ENCODE measurements around the gene VEZF1. TPM values are rescaled to one million over a fixed set of nuclear protein-coding genes. Genes with fewer than 3 reads are reported as not detected.

VEZF1 gene
- total and polyA plus RNA-seq, 2 donors (not counting 3 experiments of a cell fraction or from before 2014, with no cell fraction given), result 27.8 to 59.0 TPM

GRCh38 chr17:58032691-58033415 lies 44.8 kb upstream of the VEZF1 start:
- dilution Hi-C loops (cut with MboI; ENCODE audit: extremely low pct_ligation_motif_present, low sequenced_read_pairs), result no loop called here
- no peak for FAIRE-seq
- POLR2A ChIA-PET, result interaction anchor here (0.6 kb wide), 1 partner anchor 980 kb away, joined by 3 read pairs; no protein-coding TSS in a partner anchor

GRCh38 chr17:58028578-58028977 lies 40.5 kb upstream of the VEZF1 start:
- H3K27me3 ChIP-seq (ENCODE audit: control insufficient read depth in 2 of 2, insufficient read depth in 2 of 2, low read length in 2 of 2), result peaks cover 2 to 23% of the 10 kb centered on the region in 2 experiments
- dilution Hi-C loops (cut with MboI; ENCODE audit: extremely low pct_ligation_motif_present, low sequenced_read_pairs) (no loop called here), intact Hi-C loops (cut with micrococcal nuclease) (no loop called here)
- H2AFZ ChIP-seq (ENCODE audit: low read depth, low read length), result no peak overlapping the region
- no peaks in the 10 kb centered on the region for H4K20me1 ChIP-seq (replicated peaks; ENCODE audit: control insufficient read depth, extremely low read depth, insufficient read depth, low read length)
- BruUV-seq (replicated peaks), result no TSS peak
- no peaks in the 10 kb centered on the region for H3K9me3 ChIP-seq (replicated peaks; ENCODE audit: control insufficient read depth, insufficient read depth, low read length)
- POLR2A ChIA-PET, result interaction anchor here (0.7 kb wide), 1 partner anchor 719 kb away, joined by 6 read pairs; no protein-coding TSS in a partner anchor
- CTCF ChIA-PET, result no interaction called here
- H3K27ac ChIP-seq (ENCODE audit: insufficient read depth, low read depth, low read length), result no peak overlapping the region
- FAIRE-seq (no peak), DNase-seq (ENCODE audit: low read depth, low spot score) (no peak)
- H3K4me2 ChIP-seq (ENCODE audit: insufficient read depth, low read length), result no peak overlapping the region
- no peaks in the 10 kb centered on the region for H3K36me3 ChIP-seq (ENCODE audit: control insufficient read depth in 2 of 2, extremely low read depth in 1 of 2, insufficient read depth in 2 of 2, low read length in 2 of 2)
- no peaks in the 10 kb centered on the region for H3K9me1 ChIP-seq (replicated peaks; ENCODE audit: control insufficient read depth, extremely low read depth, insufficient read depth, low read length)
- H3K9ac ChIP-seq (replicated peaks; ENCODE audit: extremely low read depth, insufficient read depth, low read length), result no peak overlapping the region
- no peak for TF ChIP-seq POLR2A (IDR thresholded peaks at IDR 0.05; ENCODE audit: low read depth, low read length)
- no peak for TF ChIP-seq JUN (IDR thresholded peaks at IDR 0.05; ENCODE audit: borderline replicate concordance, insufficient read depth, insufficient read length, low read depth)
- H3K4me1 ChIP-seq (ENCODE audit: control insufficient read depth, extremely low read depth, insufficient read depth, low read length), result no peaks in the 10 kb centered on the region
- H3K79me2 ChIP-seq (ENCODE audit: control insufficient read depth, insufficient read depth, low read length), result no peaks in the 10 kb centered on the region
- H3K4me3 ChIP-seq (replicated peaks in 1 of 3; ENCODE audit: insufficient read depth in 1 of 3, low read depth in 1 of 3, low read length in 3 of 3), result no peak overlapping the region

More at GRCh38 chr17:58032691-58033415, 44.8 kb upstream of the VEZF1 start:
- DNase-seq (ENCODE audit: low read depth, low spot score), result no peak
- no TSS peak for BruUV-seq (replicated peaks)
- H3K27me3 ChIP-seq (ENCODE audit: control insufficient read depth in 2 of 2, insufficient read depth in 2 of 2, low read length in 2 of 2), result peaks cover 2 to 6% of the 10 kb centered on the region in 2 experiments
- CTCF ChIA-PET, result no interaction called here
- no peaks in the 10 kb centered on the region for H3K36me3 ChIP-seq (ENCODE audit: control insufficient read depth in 2 of 2, extremely low read depth in 1 of 2, insufficient read depth in 2 of 2, low read length in 2 of 2)
- no peak overlapping the region for H3K27ac ChIP-seq (ENCODE audit: insufficient read depth, low read depth, low read length)
- H4K20me1 ChIP-seq (replicated peaks; ENCODE audit: control insufficient read depth, extremely low read depth, insufficient read depth, low read length), result no peaks in the 10 kb centered on the region
- no peak overlapping the region for H3K9ac ChIP-seq (replicated peaks; ENCODE audit: extremely low read depth, insufficient read depth, low read length)
- H2AFZ ChIP-seq (ENCODE audit: low read depth, low read length), result no peak overlapping the region
- TF ChIP-seq POLR2A (IDR thresholded peaks at IDR 0.05; ENCODE audit: low read depth, low read length), result no peak
- TF ChIP-seq EZH2 (IDR thresholded peaks at IDR 0.05; ENCODE audit: borderline replicate concordance, low read depth, low read length, severe bottlenecking), result no peak
- no peak for TF ChIP-seq JUN (IDR thresholded peaks at IDR 0.05; ENCODE audit: borderline replicate concordance, insufficient read depth, insufficient read length, low read depth)
- TF ChIP-seq MYC (IDR thresholded peaks at IDR 0.05; ENCODE audit: low read depth, low read length), result no peak
- no peak for TF ChIP-seq FOS (IDR thresholded peaks at IDR 0.05; ENCODE audit: borderline replicate concordance, insufficient read depth, low read length)
- TF ChIP-seq POLR2AphosphoS5 (IDR thresholded peaks at IDR 0.05; ENCODE audit: insufficient read depth, low read depth, low read length), result no peak
- no peak for TF ChIP-seq MAX (IDR thresholded peaks at IDR 0.05; ENCODE audit: insufficient read depth, insufficient read length)
- TF ChIP-seq GATA2 (IDR thresholded peaks at IDR 0.05; ENCODE audit: insufficient read depth, insufficient read length, low read depth, low read length), result no peak
- no peaks in the 10 kb centered on the region for H3K9me1 ChIP-seq (replicated peaks; ENCODE audit: control insufficient read depth, extremely low read depth, insufficient read depth, low read length)
- no peaks in the 10 kb centered on the region for H3K9me3 ChIP-seq (replicated peaks; ENCODE audit: control insufficient read depth, insufficient read depth, low read length)
- H3K4me3 ChIP-seq (replicated peaks in 1 of 3; ENCODE audit: insufficient read depth in 1 of 3, low read depth in 1 of 3, low read length in 3 of 3), result no peak overlapping the region
- no peaks in the 10 kb centered on the region for H3K4me1 ChIP-seq (ENCODE audit: control insufficient read depth, extremely low read depth, insufficient read depth, low read length)
- no peaks in the 10 kb centered on the region for H3K79me2 ChIP-seq (ENCODE audit: control insufficient read depth, insufficient read depth, low read length)
- intact Hi-C loops (cut with micrococcal nuclease), result no loop called here
- H3K4me2 ChIP-seq (ENCODE audit: insufficient read depth, low read length), result no peak overlapping the region

Data from endothelial cell of umbilical vein (primary cell).